SIG-M5 treated with dmso at 0.1 percent for 504 hours (cell line): ENCODE data around the gene IL17REL.

Experiments
- DNase-seq: peaks from one replicate; lab custom pipeline; 2025; ENCODE audit not compliant: unreplicated experiment; lab: John Stamatoyannopoulos, UW

Gene IL17REL

DNA sequence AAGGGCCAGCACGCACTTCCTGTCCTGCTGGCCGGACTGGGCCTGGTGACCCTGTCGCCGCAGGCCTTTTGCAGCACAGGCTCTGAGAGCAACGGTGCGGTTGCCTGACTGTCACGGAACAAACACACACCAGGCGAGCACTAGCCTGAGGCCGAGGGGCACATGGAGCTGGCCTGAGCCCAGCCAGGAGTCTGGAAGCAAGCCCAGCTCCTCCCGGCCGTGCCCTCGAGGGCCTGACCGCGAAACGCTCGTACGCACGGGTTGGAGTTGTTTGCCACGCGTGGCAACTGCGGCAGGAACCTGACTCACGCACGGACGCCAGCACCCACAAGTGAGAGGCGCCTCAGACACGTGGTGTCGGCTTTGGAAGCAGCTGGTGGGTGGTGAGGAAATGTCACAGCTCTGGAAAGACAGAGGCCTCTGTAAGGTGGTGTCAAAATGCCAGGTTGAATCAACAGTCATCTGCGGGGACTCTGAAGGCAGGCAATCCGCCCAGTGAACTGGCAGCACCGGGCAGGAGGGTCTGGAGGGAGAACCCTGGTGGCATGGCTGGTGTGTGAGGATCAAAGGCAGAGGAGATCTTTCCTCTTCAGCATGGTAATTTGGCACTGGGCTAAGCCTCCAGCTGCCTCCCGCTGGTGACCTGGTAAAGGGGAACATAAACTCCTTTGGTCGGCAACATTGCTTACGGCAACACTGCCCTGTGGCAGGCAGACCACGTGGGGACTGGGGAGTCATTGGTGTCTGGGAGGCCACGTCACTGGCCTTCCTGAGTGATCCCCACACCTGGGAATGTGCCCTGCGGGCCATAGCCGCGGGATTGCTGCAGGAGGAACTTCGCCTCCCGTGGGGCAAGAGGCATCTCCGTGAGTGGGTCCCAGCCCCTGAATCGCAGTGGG, 15.3 kb upstream of the IL17REL start:
- no peak for DNase-seq

- no peak for DNase-seq
Observed at GRCh38 chr22:50025993-50026392, 13.4 kb upstream of the IL17REL start.

GRCh38 chr22:50022171-50022819, 9.7 kb upstream of the IL17REL start:
- DNase-seq, result no peak

DNA sequence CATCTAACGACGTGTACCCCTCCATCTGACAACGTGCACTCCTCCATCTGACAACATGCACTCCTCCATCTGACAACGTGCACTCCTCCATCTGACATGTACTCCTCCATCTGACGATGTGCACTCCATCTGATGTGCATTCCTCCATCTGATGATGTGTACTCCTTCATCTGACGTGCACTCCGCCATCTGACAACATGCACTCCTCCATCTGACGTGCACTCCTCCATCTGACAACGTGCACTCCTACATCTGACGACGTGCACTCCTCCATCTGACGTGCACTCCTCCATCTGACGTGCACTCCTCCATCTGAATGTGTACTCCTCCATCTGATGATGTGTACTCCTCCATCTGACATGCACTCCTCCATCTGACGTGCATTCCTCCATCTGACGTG, 8.0 kb upstream of the IL17REL start:
- no peak for DNase-seq

- no peak for DNase-seq
Observed at GRCh38 chr22:50019316-50019715, 6.8 kb upstream of the IL17REL start.

DNA sequence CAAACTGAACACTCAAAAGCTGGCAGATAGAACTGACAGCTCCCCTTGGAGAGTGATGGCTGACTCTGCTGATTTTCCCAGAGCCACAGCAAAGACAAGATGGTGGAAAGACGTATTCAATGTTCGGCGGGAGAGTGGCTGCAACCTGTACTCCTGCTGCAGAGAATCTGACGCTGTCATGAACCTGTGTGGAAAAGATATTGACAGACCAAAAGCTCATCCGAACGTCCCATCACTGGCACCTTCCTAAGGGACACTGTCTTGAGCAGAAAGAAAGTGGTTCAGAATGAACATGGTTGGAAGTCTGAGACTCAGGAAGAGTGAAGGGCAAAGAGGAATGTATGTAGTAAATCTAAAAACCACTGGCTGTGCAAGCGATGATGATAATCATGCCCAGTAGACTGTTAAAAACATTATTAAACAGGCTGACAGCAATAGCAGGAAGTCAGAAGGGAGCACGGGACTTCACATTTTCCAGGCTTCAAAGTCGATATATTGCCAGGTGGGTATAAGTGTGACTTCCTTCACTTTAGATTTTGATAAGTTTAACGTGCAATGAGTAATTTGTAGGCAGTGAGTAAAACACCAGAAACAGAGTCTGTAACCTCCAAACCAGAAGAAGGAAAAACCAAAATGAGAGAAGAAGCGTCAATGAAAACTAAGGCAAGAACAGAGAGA, 6.2 kb upstream of the IL17REL start:
- no peak for DNase-seq

DNA sequence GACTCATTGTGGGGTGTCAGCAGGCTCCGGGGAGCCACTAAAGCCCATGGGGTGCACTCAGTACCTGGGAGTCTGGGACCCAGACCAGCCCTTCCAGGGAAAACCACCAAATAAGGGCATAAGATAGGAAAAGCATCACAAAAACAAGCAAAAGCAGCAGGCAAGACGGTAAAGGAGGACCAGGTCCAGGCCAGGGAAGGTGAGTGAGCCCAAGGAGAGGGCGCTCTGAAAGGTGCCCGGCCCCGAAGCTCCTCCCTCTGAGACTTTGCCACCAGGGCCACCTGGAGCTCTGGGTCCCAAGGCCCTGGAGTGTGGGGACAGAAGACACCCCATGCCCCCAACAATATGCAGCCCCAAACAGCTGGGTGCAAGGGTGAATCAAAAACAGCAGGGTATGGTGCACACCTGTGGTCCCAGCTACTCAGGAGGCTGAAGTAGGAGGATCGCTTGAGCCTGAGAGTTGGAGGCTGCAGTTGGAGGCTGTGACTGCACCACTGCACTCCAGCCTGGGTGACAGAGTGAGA, 5.2 kb upstream of the IL17REL start:
- no peak for DNase-seq

DNA sequence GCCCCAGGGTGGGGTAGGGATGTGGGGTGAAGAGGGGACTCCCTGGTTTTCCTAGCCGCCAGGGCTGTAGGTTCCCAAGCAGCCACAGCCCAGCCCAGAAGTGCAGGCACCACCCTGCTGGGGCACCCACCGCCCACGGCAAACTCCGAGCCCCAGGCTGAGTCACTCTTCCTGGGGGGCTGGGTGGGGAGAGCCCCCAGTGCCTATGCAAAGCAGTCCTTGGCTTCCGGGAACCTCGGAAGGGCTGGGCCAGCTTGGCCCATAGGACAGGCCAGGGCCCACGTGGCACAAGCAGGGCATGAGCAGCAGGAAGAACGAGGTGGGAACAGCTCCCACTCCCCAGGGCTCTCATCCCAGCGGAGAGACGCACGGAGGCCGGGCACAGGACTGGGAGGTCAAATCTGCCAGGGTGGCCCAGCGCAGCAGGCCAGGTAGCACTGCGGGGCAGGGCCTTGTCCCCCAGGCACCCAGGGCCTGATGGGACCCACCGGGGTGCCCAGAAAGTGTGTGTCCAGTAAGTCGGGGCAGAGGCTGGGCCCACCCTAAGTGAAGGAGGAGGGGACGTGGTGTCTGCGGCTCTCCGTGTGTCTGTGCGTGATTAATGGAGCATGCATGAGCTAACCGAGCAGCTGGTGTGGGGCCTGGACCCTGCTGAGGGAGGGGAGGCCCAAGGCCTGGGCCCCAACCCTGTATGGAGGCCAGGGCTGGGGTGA, 4.6 kb upstream of the IL17REL start:
- no peak for DNase-seq

DNA sequence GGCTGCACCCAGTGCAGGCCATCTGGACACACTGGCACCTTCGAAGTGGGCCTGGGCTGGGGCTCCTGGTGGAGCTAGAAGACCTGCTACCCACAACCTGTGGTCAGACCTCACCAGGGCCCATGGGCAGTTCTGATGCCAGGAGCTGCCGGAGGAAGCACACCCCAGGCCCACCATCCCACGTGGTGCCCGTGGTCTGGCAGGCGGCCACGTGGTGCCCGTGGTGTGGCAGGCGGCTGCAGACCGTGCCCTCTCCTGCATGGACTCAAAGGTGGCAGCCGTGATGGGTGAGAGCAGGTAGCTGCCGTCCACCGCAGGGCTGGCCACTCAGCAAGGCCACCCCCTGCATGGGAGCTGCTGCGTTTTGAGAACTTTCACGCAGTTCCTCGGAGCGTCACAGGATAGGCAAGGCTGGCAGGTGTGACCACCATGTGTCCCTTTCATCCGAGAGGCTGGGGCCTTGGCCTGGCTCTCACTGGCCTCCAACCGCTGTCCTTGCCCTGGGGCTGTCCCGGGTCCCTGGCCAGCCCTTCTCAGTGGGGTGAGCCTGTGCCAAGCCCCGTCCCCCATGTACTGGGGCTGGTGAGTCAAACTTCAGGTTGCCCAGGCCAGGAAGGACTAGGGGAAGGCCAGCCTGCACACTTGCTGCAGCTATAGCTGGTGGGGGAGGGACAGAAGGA, 3.9 kb upstream of the IL17REL start:
- DNase-seq, result no peak

DNA sequence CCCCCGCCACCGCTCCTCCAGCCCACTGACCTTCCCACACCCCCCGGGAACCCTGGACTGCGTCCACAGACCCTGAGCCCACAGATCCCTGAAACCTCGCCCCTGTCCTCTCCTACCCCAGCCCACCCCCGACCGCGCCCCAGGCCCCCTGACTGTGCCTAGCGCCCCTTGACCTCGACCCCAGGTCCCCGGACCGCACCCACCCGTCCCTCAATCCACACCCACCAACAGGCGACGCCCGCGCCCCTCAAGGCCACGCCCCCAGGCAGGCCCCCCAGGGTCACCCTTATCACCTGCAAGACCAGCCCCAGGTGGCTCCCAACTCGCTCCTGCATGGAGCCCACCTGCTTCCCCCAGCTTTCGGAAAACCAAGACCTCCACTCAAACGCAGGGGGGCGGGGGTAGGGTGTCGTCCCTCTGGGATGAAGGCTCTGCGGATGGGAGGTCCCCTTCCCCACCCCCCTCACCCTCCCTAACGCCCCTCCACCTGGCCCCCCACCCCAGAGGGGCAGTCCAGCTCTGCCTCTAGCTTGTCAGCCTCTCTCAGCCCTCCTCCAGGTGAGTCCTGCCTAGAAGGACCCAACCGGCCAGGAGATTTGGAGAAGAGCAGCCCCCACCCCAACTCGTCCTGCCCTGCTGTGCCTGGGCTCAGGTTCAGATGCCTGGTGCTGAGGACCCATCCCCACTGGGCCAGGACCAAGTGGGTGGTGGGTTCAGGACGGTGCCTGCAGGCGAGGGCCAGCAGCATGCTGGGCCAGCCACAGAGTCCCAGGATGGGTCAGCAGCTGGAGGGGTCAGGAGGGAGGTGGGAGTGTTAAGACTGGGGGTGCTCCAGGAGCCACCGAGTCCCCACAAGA, 3.1 kb upstream of the IL17REL start:
- DNase-seq, result no peak

DNA sequence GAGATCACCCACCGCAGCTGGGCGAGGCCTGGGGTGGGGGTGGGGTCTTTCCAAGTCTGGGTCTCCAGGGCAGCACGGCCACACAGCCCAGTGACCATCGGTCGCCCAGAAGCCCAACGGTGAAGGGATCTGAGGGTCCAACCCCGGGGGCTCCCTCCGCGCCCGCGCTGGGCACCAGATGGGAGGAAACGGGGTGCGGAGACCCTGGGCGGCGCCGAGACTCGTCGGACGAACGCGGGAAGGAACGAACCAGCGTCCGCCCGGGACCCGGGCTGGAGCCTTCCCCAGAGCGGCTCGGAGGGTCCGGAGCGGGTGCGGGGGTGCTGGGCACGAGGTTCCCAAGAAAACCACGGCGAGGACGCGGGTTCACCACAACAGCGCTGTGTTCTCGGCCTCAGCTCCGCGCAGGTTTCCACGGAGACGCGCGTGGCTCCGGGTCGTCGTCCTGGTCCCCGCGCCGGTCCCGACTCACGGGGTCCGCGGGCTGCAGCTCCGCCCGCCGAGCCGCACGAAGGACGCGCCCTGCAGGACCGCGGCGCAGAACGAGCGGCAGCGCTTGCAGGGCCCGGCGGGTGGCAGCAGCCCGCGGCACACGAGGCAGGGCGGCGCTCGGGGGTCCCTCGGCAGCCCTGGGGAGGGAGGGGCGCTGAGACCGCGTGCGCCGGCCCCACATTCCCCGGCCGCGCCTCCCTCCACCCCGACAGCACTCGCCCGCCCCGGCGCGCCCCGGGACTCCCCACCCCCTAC, 2.3 kb upstream of the IL17REL start:
- DNase-seq, result no peak

DNA sequence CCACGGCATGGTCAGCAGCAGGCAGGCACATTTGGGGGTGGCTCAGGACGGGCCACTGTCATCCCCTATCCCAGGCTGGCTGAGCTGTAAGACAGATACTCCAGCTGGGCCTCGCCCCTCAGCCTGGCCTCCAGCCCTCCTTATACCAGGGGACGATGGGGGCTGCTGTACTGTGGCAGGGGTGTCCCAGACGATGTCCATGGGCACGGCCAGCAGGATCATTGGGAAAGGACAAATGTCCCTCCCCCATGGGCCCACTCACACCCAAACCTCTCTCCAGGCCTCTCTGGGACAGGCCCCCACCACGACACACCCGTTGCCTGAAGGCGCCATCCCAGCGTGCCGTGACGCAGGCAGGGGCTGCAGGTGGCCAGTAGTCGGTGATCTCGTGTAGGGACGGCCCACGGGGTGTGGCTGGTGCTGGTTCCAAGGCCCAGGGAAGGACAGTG, 1.5 kb upstream of the IL17REL start:
- no peak for DNase-seq

DNA sequence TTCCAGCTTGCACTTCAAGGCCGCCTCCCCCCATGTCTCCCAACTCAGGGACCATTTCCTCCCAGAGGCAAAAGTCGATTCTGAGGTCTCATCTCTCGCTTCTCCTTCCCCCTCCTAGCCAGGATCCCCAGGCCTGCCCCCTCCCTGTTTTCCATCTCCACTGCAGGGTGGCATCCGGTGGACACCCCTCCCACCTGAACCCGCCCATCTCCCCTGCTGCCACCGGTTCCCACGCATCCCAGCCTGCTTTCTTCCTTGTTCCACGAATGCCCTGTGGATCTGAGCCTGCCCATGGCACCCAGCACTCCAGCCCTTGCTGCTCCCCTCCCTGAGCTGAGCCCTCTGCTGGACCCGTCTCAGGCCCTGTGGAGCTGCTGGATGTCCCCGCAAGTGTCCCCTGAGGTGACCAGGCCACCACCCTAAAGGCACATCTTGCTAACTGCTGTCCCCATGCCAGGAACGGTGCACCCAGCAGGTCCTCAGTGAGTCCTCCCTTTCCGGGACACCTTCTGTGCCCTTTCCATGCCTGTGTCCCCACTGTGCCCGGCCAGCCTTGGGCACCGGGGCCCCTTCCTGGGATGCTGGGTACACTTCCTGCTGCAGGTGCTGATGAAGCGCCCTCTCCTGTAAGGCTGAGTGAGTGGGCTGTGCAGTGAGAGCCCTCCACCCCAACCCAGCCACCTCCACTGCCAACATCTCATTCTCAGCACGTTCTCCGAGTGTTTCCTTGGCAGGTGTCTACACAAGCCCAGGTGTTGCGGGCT, 936 bp downstream of the IL17REL start:
- no peak for DNase-seq

DNA sequence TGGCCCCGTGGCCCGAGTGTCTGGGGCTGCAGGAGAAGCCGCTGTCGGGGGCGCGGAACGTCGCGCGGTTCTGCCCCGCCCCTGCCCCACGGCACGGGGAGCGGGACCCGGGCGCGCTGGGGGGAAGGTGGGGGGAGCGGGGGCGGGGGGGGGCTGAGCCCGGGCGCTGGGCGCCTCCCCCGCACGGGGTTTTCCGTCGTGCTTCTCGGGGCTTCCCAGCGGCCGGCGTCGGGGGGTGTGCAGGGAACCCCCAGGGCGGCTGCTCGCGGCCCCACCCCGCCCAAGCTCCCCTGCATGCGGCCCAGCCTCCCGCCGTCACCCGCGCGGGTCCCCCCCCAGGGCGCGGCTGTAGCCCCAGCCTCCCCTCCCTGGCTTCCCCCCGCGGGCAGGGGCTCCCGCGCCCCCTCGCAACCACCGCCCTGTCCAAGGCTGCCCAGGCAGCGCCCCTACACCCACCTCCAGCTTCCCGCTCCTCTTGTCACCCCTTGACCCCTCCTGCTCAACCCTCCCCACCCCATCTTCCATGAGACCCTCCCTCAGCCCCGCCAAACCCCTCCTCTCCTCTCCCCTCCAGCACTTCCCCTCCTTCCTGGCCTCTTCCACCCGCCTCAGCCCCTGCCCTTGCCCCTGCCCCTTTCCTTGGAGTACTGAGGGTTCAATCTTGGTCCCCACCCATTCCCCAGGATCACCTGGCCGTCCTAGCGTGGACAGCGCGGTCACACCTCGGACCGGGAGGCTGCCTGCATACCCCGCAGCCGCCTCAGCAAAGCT, 1.7 kb downstream of the IL17REL start:
- DNase-seq, result no peak

DNA sequence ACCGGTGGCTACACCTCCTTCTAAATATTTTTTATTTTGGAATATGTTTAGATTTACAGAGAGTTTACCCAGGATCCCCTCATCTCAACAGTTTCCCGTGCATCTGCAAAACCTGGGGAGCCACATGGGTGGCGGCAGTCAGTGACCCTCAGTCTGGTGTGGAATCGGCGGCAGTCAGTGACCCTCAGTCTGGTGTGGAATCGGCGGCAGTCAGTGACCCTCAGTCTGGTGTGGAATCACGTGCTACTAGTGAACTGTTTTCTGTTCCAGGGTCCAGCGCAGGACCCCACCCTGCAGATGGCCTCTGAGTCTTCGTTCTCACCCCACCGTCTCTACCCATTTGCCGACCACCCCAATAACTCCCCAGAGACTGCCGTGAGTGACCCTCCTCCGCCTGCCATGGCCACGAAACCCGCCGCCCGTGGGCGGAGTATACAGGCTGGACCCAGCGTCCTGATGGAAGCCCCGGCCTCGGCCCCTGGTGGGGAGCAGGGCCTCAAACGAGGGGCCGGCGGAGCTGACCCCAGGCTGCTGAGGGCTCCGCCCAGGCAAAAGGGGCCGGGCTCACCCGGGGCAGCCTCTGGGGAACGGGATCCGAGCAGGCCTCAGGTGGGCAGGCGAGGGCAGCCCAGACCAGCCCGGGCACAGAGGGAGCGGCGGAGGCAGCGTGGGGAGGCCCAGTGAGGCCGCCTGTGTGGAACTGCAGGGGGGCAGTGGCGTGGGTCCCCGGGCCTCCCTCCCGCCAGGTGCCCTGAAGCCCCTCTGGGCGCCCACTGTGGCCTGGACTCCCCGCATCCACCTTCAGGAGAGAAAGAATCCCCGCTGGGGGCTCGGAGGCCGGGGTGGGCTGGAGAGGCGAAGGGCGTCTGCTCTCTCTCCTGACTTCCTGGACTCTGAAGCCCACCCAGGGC, 2.5 kb downstream of the IL17REL start:
- DNase-seq, result no peak

DNA sequence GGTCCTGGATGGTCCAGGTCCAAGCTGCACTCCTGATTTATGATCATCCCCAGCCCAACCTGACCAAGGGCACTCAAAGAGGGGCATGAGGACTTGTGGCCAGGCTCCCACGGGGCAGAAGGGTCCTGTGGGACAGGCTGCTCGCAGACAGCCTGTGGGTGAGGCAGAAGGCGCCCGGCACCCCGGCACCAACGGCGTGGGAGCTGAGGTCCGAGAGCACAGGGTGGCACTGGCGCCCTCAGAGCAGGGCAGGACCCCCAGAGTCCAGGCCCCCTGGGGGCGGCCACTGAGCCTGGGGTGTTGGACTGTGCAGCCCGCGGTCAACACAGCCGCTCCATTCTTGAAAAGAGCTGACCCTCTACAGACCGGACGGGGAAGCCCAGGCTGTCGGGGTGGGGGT, 3.3 kb downstream of the IL17REL start:
- no peak for DNase-seq
